IMR-90 (cell line): ENCODE results near the gene AKAP9. TPM values are rescaled to one million over a fixed set of nuclear protein-coding genes. Genes with fewer than 3 reads are reported as not detected.

ENCODE experiments used
- ATAC-seq: fragments of 200-7000 bp; cut with Tn5 transposase; 2 replicates; pipeline ENCODE4 v1.9.1; 2020; ENCODE audit warnings: low read depth, mild to moderate bottlenecking, moderate library complexity
- BruUV-seq: library from RNA; stranded (reverse); fragments of 400-500 nt; replicated peaks from 2 replicates; lab custom pipeline; 2021; lab: Mats Ljungman, UMichigan
- CTCF ChIA-PET: fragments of 300-600 bp; formaldehyde crosslinking; extraction: SDS; loops from one replicate; lab custom pipeline; 2021; ENCODE audit warnings: antibody characterized with exemption; lab: Yijun Ruan, JAX
- POLR2A ChIA-PET: fragments of 300-600 bp; sonication (Branson Sonifier 250); formaldehyde crosslinking; loops from one replicate; lab custom pipeline; 2022; ENCODE audit warnings: antibody characterized with exemption; ENCODE audit not compliant: unreplicated experiment; lab: Charles Lee
- DNase-seq: peaks from one replicate; pipeline ENCODE4 v3.0.0; 2013
- H2AFZ ChIP-seq: replicated peaks from 2 replicates; pipeline ENCODE3; 2013; ENCODE audit warnings: low read length, mild to moderate bottlenecking; ENCODE audit not compliant: poor library complexity
- H2AK5ac ChIP-seq: 2 replicates; pipeline ENCODE4 v1.6.1; 2013; ENCODE audit warnings: low read depth, low read length, inconsistent platforms
- H2AK9ac ChIP-seq: replicated peaks from 2 replicates; pipeline ENCODE3; 2013; ENCODE audit warnings: mild to moderate bottlenecking, low read depth, low read length, moderate library complexity; ENCODE audit not compliant: poor library complexity
- H2BK120ac ChIP-seq: 2 replicates; pipeline ENCODE4 v1.6.1; 2013; ENCODE audit warnings: low read depth, low read length, inconsistent platforms
- H2BK15ac ChIP-seq: 3 replicates; pipeline ENCODE4 v1.6.1; 2013; ENCODE audit warnings: low read depth, low read length, inconsistent platforms
- H2BK20ac ChIP-seq: 2 replicates; pipeline ENCODE4 v1.6.1; 2013; ENCODE audit warnings: low read depth, mild to moderate bottlenecking, inconsistent platforms, low read length, moderate library complexity
- H2BK5ac ChIP-seq: 2 replicates; pipeline ENCODE4 v1.6.1; 2013; ENCODE audit warnings: mild to moderate bottlenecking, low read depth, low read length, inconsistent platforms; ENCODE audit not compliant: poor library complexity, severe bottlenecking
- H3K14ac ChIP-seq: replicated peaks from 2 replicates; pipeline ENCODE4 v1.6.1; 2013; ENCODE audit warnings: low read depth, low read length, inconsistent platforms
- H3K18ac ChIP-seq: 2 replicates; pipeline ENCODE4 v1.6.1; 2013; ENCODE audit warnings: low read depth, low read length, control low read depth
- H3K23ac ChIP-seq: 2 replicates; pipeline ENCODE4 v1.6.1; 2013; ENCODE audit warnings: low read depth, low read length, inconsistent platforms
- H3K27ac ChIP-seq: 2 replicates; pipeline ENCODE4 v1.5.1; 2013; ENCODE audit warnings: mild to moderate bottlenecking, control low read depth, low read length; ENCODE audit not compliant: insufficient read depth
- H3K27me3 ChIP-seq: 2 replicates; pipeline ENCODE4 v1.6.1; 2013; ENCODE audit warnings: low read length; ENCODE audit not compliant: control insufficient read depth, insufficient read depth
- H3K36me3 ChIP-seq: 2 replicates; pipeline ENCODE4 v1.6.1; 2013; ENCODE audit warnings: low read length, mixed read lengths; ENCODE audit not compliant: control insufficient read depth, insufficient read depth
- H3K4ac ChIP-seq: 2 replicates; pipeline ENCODE4 v1.6.1; 2013; ENCODE audit warnings: low read depth, low read length, inconsistent platforms
- H3K4me1 ChIP-seq: 2 replicates; pipeline ENCODE4 v1.6.1; 2013; ENCODE audit warnings: low read length, mixed read lengths; ENCODE audit not compliant: control insufficient read depth, insufficient read depth
- H3K4me2 ChIP-seq: 2 replicates; pipeline ENCODE4 v1.6.1; 2013; ENCODE audit warnings: low read depth, mild to moderate bottlenecking, control low read depth, low read length, moderate library complexity
- H3K4me3 ChIP-seq: 2 replicates; pipeline ENCODE4 v1.5.1; 2013; ENCODE audit warnings: low read depth, mild to moderate bottlenecking, control low read depth, low read length, moderate library complexity; ENCODE audit not compliant: insufficient read depth
- H3K56ac ChIP-seq: 2 replicates; pipeline ENCODE4 v1.6.1; 2013; ENCODE audit warnings: low read length, inconsistent platforms; ENCODE audit not compliant: insufficient read depth; ENCODE audit errors: extremely low read depth
- H3K79me1 ChIP-seq, 2 experiments: 2 replicates each; pipeline ENCODE4 v1.6.1; 2013; ENCODE audit warnings: low read length in 2 of 2, inconsistent platforms in 1 of 2, low read depth in 1 of 2
- H3K9ac ChIP-seq: 2 replicates; pipeline ENCODE4 v1.6.1; 2013; ENCODE audit warnings: low read depth, low read length, control low read depth
- H3K9me1 ChIP-seq: 2 replicates; pipeline ENCODE4 v1.6.1; 2013; ENCODE audit warnings: low read length, inconsistent platforms; ENCODE audit not compliant: insufficient read depth
- H3K9me3 ChIP-seq: 2 replicates; pipeline ENCODE4 v1.6.1; 2013; ENCODE audit warnings: low read length; ENCODE audit not compliant: control insufficient read depth, insufficient read depth
- H4K20me1 ChIP-seq: 2 replicates; pipeline ENCODE4 v1.6.1; 2013; ENCODE audit warnings: low read length, inconsistent platforms; ENCODE audit not compliant: insufficient read depth
- H4K5ac ChIP-seq: 2 replicates; pipeline ENCODE4 v1.6.1; 2013; ENCODE audit warnings: mild to moderate bottlenecking, low read depth, low read length, control low read depth
- H4K8ac ChIP-seq, 2 experiments: 2 replicates each; pipeline ENCODE4 v1.6.1; 2013; ENCODE audit warnings: low read depth in 2 of 2, low read length in 2 of 2, control low read depth in 1 of 2, inconsistent platforms in 1 of 2
- H4K91ac ChIP-seq: 2 replicates; pipeline ENCODE4 v1.6.1; 2013; ENCODE audit warnings: low read depth, low read length, inconsistent platforms; ENCODE audit not compliant: insufficient read depth
- CEBPB ChIP-seq: IDR thresholded peaks from 2 replicates; pipeline ENCODE4 v1.6.1; 2012; ENCODE audit warnings: low read depth, low read length, improper control_type of control experiment
- MAFK ChIP-seq: IDR thresholded peaks from 2 replicates; pipeline ENCODE4 v1.6.1; 2012; ENCODE audit warnings: low read depth, low read length, improper control_type of control experiment
- MAZ ChIP-seq: IDR thresholded peaks from 2 replicates; pipeline ENCODE4 v1.6.1; 2012; ENCODE audit warnings: low read depth, mild to moderate bottlenecking, low read length, improper control_type of control experiment, moderate library complexity, borderline replicate concordance
- MXI1 ChIP-seq: IDR thresholded peaks from 2 replicates; pipeline ENCODE4 v1.6.1; 2012; ENCODE audit warnings: low read depth, mild to moderate bottlenecking, low read length, moderate library complexity, borderline replicate concordance
- NFE2L2 ChIP-seq: fragments of 150-350 bp; IDR thresholded peaks from 2 replicates; pipeline ENCODE4 v1.6.1; 2016; ENCODE audit warnings: low read depth, mild to moderate bottlenecking, low read length
- RCOR1 ChIP-seq: IDR thresholded peaks from 2 replicates; pipeline ENCODE4 v1.6.1; 2012; ENCODE audit warnings: mild to moderate bottlenecking, low read length, improper control_type of control experiment; ENCODE audit not compliant: insufficient replicate concordance
- RFX5 ChIP-seq: IDR thresholded peaks from 2 replicates; pipeline ENCODE4 v1.8.0; 2012; ENCODE audit warnings: low read depth, mild to moderate bottlenecking, low read length, moderate library complexity
- USF2 ChIP-seq: fragments of 150-350 bp; IDR thresholded peaks from 2 replicates; pipeline ENCODE4 v1.6.1; 2017; ENCODE audit warnings: mild to moderate bottlenecking, antibody characterized with exemption, low read length, low read depth
- WGBS, 2 experiments: methylation state at CpG; one replicate each; pipeline versions ENCODE4 v1.1.5 to v1.1.7; 2013; ENCODE audit warnings: missing lambda C conversion rate in 2 of 2; ENCODE audit not compliant: insufficient read length in 1 of 2; ENCODE audit errors: extremely low coverage in 2 of 2; 5-methylcytosine and 5-hydroxymethylcytosine counted together
- dilution Hi-C: fragments of 300-500 bp; cut with HindIII; formaldehyde crosslinking; loops from one replicate; pipeline ENCODE4 v1.14.3; 2018; ENCODE audit warnings: low sequenced_read_pairs; ENCODE audit not compliant: unreplicated experiment
- in situ Hi-C: fragments of 300-500 bp; cut with MboI; formaldehyde crosslinking; loops from 3 replicates; pipeline ENCODE4 v1.14.3; 2019; ENCODE audit warnings: low sequenced_read_pairs, inconsistent platforms, mixed read lengths
- intact Hi-C: fragments of 100-400 bp; cut with micrococcal nuclease; formaldehyde crosslinking; loops from 2 replicates; pipeline ENCODE4 v1.10.0; 2022
- polyA plus RNA-seq, 3 experiments: library from polyadenylated mRNA; depleted of rRNA; stranded (reverse); fragments of >200 nt; gene quantifications; 2 replicates each; pipeline ENCODE4 v1.2.3, GENCODE V29; 2012; ENCODE audit warnings: low replicate concordance in 1 of 3
- total RNA-seq: library from RNA; depleted of rRNA; stranded (reverse); fragments of >200 nt; gene quantifications from 2 replicates; pipeline ENCODE4 v1.2.3, GENCODE V29; 2012
- TF ChIP-seq, protein P1 (sequence below): conservative IDR thresholded peaks from 2 replicates; pipeline ENCODE4 v1.5.1; 2012; ENCODE audit warnings: mild to moderate bottlenecking, low read depth, low read length, improper control_type of control experiment

Gene AKAP9
- total and polyA plus RNA-seq, 2 of the 4 experiments (the other 2 are of a cell fraction): 9.7 to 25.3 TPM

DNA sequence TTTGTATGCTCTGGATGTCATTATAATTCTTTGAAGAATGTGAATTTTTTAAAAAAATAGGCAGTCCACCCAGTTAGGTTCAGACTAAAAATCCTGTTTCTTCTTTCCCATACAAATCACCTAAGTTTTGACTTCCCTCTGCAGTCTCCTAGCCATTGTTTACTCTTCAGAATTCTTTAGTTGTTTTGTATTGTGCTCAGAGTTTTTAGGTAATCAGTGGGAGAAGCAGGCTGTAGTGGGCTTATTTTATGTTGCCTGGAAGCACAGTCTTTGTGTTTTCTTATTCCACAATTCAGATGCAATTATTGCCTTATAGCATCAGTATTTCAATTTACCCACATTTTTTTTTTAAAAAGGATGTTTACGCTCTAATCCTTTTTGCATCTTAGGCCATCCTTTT is 94.9 kb downstream of the AKAP9 start:
- DNase-seq (no peak), ATAC-seq (no peak)
- Histone ChIP-seq H2AK9ac (no peak overlapping the region), H3K14ac (no peak overlapping the region), H3K4me2 (no peak overlapping the region), H2AK5ac (no peak overlapping the region), H2BK5ac (no peak overlapping the region), H4K8ac (no peak overlapping the region), H3K27ac (no peak overlapping the region), H3K4me1 (0 out of 2 replicates have a peak, but pooled peaks cover 2% of the 10 kb centered on the region), H4K20me1 (no peaks in the 10 kb centered on the region), H4K5ac (no peak overlapping the region), H2BK20ac (no peak overlapping the region), H3K4ac (no peak overlapping the region), H2AFZ (no peak overlapping the region), H4K91ac (no peak overlapping the region), H3K9me3 (no peaks in the 10 kb centered on the region), H3K79me1 (peaks cover 0 to 3% of the 10 kb centered on the region in 2 experiments; a peak in 1 of 4 replicates), H3K4me3 (no peak overlapping the region), H3K9me1 (0 out of 2 replicates have a peak, but pooled peaks cover 4% of the 10 kb centered on the region), H2BK120ac (no peak overlapping the region), H3K9ac (no peak overlapping the region), H3K36me3 (peaks cover 10% of the 10 kb centered on the region), H2BK15ac (no peak overlapping the region), H3K23ac (no peak overlapping the region), H3K27me3 (no peaks in the 10 kb centered on the region), H3K18ac (no peak overlapping the region), H3K56ac (no peak overlapping the region)
- CTCF ChIA-PET: no interaction called here
- dilution Hi-C loops (no loop called here), in situ Hi-C loops (no loop called here), intact Hi-C loops (no loop called here)
- WGBS, 2 experiments: no CpG with 5 or more reads among the region's 1 CpG
- no peak for TF ChIP-seq MXI1
- no peak for TF ChIP-seq CEBPB
- TF ChIP-seq RFX5: no peak
- TF ChIP-seq MAFK: no peak
- no peak for TF ChIP-seq NFE2L2
- TF ChIP-seq, protein P1, sequence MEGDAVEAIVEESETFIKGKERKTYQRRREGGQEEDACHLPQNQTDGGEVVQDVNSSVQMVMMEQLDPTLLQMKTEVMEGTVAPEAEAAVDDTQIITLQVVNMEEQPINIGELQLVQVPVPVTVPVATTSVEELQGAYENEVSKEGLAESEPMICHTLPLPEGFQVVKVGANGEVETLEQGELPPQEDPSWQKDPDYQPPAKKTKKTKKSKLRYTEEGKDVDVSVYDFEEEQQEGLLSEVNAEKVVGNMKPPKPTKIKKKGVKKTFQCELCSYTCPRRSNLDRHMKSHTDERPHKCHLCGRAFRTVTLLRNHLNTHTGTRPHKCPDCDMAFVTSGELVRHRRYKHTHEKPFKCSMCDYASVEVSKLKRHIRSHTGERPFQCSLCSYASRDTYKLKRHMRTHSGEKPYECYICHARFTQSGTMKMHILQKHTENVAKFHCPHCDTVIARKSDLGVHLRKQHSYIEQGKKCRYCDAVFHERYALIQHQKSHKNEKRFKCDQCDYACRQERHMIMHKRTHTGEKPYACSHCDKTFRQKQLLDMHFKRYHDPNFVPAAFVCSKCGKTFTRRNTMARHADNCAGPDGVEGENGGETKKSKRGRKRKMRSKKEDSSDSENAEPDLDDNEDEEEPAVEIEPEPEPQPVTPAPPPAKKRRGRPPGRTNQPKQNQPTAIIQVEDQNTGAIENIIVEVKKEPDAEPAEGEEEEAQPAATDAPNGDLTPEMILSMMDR: no peak
- no peak for TF ChIP-seq RCOR1
- TF ChIP-seq MAZ: no peak
- TF ChIP-seq USF2: no peak
- POLR2A ChIA-PET: no interaction called here
- no TSS peak for BruUV-seq
